DMS53 (cell line): Measurements from ENCODE around the gene PRR15.

ENCODE experiments used
- DNase-seq: peaks from one replicate; lab custom pipeline; 2025; lab: John Stamatoyannopoulos, UW

The PRR15 gene

DNA sequence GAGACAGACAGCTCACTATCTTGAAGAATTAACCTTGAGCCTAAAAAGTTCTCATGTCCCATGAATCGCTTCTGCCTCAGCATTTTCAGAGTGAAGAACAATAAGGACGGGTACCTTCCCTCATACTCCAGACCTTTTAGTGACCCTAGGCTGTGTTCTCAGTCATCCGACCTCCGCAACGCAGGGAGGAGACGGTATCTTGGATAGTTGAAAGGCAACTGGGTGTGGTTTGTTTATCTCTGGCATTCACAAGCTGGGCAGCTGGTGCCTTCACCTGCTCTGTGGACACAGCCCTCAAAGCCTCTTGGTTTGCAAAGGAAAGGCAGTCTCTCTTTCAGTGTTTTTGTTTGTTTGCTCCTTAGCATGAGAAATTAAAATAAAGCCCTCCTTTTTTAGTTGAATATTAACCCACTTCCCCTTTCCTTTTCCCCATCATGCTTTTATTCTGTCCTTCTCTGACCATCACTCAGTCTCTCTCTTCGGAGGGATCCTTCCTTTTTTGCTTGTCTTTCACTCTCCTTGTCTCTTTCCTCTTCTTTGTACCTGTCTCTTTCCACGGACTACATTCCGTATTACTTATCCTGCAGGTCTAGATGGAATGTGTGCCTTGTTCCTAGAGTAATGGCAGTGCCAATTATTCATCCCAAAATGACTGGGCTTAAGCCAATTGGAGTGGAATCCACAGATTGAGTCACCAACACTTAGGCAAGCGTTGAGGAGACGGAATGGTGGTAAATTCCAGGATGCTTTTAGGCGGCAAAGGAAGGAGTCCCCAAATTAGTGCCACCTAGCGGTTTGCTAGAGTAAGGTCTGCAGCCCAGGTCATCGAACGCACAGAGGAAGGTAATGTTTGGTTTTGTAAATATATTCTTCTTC is 45.8 kb downstream of the PRR15 start:
- DNase-seq: peak; percentile 94

GRCh38 chr7:29610086-29610485 is 46.5 kb downstream of the PRR15 start:
- no peak for DNase-seq

DNA sequence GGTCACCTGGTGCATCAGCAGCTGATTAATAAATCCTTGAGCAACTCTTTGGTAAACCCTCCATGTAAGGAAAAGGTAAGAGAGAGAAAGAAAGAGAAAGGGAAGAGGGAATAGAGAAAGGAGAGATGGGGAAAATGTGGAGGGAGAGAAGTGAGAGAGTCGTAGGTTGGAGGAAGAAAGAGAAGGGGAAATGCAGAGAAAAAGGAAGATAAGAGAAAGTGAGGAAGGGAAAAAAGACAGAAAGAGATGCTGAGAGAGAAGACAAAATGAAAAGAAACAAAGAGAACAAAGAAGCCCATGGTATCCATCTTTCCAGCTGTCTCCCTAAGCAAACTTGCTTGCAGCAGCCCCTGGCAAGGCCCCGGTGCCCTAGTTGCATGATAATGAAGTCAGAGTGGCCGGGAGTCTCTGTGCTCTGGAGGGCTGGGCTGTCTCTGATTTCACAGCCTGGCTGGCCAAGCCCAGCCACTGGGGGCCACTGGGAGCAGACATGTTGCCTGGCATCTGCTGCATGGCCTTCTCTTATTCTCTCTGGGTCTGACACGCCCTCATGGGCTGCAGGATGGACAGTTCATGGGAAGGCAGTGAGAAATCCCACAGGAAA is 48.4 kb downstream of the PRR15 start:
- no peak for DNase-seq

- no peak for DNase-seq
Observed at GRCh38 chr7:29612596-29612995, 49.0 kb downstream of the PRR15 start.

DNA sequence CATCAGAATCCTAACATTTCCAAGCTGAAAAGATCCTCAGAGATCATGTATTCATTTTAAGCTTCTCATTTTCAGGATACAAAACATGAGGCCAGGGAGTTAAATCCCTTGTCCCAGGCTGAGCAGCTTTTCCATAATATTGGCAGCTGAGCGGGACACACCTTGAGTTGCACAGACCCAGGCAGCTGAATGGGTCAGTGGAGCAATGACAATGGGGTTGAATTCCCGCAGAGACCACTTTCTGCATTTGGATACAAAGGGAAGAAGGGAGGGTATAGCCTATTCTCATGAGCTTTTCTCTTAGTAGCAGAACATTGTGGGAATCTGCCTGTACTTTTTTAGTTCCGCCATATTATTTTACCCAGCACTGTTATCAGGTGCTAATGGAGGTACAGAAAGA is 49.5 kb downstream of the PRR15 start:
- no peak for DNase-seq

- DNase-seq: no peak
Observed at GRCh38 chr7:29614229-29614628, 50.6 kb downstream of the PRR15 start.
